Measurements from ENCODE around the gene SENP2.

DNA sequence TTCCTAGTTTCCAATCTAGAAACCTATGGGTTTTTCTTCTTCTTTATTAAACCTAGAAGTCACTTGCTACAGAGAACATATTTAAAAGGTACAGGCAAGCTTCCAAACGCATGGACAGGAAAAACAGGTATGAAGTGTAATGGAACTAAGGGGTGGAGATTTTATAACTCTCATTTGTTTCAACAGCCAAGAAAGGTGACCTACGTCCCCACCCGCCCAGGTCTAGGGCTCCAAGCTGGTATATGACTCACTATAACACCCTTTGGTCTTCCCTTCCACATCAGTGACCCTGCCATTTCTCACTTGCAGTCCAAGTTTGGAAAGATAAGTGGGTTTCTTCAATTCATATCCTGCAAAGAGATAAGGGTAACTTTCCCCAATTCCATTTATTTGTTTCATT, 27.7 kb upstream of the SENP2 start:
- TF ChIP-seq EHMT2 (IDR thresholded peaks at IDR 0.05; ENCODE audit: low read depth) (no peak), EP300 (IDR thresholded peaks at IDR 0.05) (no peak), RAD21 (conservative IDR thresholded peaks at IDR 0.05 in 1 of 2, IDR thresholded peaks at IDR 0.05 in 1 of 2) (no peak), JUN (IDR thresholded peaks at IDR 0.05) (no peak)
- TF ChIP-seq, protein P1, sequence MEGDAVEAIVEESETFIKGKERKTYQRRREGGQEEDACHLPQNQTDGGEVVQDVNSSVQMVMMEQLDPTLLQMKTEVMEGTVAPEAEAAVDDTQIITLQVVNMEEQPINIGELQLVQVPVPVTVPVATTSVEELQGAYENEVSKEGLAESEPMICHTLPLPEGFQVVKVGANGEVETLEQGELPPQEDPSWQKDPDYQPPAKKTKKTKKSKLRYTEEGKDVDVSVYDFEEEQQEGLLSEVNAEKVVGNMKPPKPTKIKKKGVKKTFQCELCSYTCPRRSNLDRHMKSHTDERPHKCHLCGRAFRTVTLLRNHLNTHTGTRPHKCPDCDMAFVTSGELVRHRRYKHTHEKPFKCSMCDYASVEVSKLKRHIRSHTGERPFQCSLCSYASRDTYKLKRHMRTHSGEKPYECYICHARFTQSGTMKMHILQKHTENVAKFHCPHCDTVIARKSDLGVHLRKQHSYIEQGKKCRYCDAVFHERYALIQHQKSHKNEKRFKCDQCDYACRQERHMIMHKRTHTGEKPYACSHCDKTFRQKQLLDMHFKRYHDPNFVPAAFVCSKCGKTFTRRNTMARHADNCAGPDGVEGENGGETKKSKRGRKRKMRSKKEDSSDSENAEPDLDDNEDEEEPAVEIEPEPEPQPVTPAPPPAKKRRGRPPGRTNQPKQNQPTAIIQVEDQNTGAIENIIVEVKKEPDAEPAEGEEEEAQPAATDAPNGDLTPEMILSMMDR (IDR thresholded peaks at IDR 0.05), result no peak
